ENCODE measurements around the gene COL4A3. TPM values are rescaled to one million over a fixed set of nuclear protein-coding genes. Genes with fewer than 3 reads are reported as not detected.

Gene COL4A3
- total and polyA plus RNA-seq, 2 donors, result 0.94 to 2.5 TPM

DNA sequence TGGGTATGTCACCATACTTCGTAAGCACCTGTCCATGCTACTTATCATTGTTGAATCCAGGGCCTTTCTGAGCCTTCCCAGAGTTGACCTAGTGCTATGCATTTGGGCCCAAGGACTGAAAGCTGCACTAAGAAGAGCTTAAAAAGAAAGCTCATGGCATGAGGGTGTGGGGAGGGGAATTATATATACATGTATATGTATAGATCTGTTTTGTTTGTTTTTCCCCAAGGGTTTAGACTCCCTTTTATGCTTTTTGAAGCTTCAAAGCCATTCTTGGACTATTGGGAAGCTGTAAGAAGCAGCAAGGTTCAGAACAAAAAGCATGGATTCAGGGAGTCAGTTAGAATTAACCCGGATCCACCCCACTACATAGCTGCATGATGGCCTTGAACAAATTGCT lies 183.9 kb downstream of the COL4A3 start:
- 98% methylated on average over 2 of the region's 2 CpGs for WGBS

DNA sequence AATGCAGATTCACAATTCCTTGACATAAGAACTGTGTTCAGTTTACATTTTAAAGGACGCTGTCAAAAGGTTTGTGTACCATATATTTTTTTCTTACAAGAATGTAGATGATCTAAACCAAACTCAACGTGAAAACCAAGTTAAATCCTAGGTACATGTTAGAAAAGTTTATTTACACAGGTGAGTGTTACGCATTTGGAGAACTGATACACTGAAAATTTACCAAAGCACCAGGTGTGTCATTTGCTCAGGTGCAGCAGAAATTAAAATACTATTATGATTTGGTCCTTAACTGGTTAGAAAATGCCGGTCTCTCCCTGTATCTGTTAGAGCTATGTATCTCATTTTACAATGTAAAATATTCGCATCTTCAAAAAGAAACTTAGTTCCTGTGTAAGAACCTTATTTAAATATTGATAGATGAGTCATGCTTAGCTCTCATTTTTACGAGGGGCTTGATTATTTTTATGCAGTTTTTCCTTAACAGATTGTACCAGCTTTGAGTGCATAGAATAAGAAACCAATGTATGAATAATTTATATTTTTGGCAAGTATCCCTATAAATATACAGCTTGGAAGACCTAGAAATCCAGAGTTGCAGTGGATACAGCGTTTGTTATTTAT lies 185.7 kb downstream of the COL4A3 start:
- Histone ChIP-seq H3K4me3 (ENCODE audit: low read length in 2 of 2) (no peak overlapping the region), H3K9me3 (ENCODE audit: control insufficient read depth in 2 of 2, insufficient read depth in 1 of 2, low read length in 1 of 2) (no peaks in the 10 kb centered on the region), H3K27ac (ENCODE audit: low read depth in 1 of 2, low read length in 1 of 2) (no peak overlapping the region), H3K36me3 (ENCODE audit: control insufficient read depth in 2 of 2, insufficient read depth in 2 of 2, low read length in 1 of 2) (peaks cover 4 to 11% of the 10 kb centered on the region in 2 donors), H3K4me1 (ENCODE audit: control insufficient read depth in 2 of 2, insufficient read depth in 2 of 2, low read length in 2 of 2) (no peaks in the 10 kb centered on the region), H3K27me3 (ENCODE audit: control insufficient read depth in 2 of 2, insufficient read depth in 1 of 2, low read length in 1 of 2) (no peaks in the 10 kb centered on the region)
- WGBS, result 98% methylated on average over 7 of the region's 7 CpGs
- no peak for DNase-seq (ENCODE audit: low read depth in 6 of 9, low spot score in 9 of 9)

More for the DNA sequence above, 183.9 kb downstream of the COL4A3 start:
- H3K9me3 ChIP-seq (ENCODE audit: control insufficient read depth in 2 of 2, insufficient read depth in 1 of 2, low read length in 1 of 2), result no peaks in the 10 kb centered on the region
- no peaks in the 10 kb centered on the region for H3K27me3 ChIP-seq (ENCODE audit: control insufficient read depth in 2 of 2, insufficient read depth in 1 of 2, low read length in 1 of 2)
- H3K4me1 ChIP-seq (ENCODE audit: control insufficient read depth in 2 of 2, insufficient read depth in 2 of 2, low read length in 2 of 2), result no peaks in the 10 kb centered on the region
- no peak for DNase-seq (ENCODE audit: low read depth in 6 of 9, low spot score in 9 of 9)
- no peak overlapping the region for H3K27ac ChIP-seq (ENCODE audit: low read depth in 1 of 2, low read length in 1 of 2)
- no peak overlapping the region for H3K4me3 ChIP-seq (ENCODE audit: low read length in 2 of 2)
- peaks cover 4 to 14% of the 10 kb centered on the region in 2 donors for H3K36me3 ChIP-seq (ENCODE audit: control insufficient read depth in 2 of 2, insufficient read depth in 2 of 2, low read length in 1 of 2)

DNA sequence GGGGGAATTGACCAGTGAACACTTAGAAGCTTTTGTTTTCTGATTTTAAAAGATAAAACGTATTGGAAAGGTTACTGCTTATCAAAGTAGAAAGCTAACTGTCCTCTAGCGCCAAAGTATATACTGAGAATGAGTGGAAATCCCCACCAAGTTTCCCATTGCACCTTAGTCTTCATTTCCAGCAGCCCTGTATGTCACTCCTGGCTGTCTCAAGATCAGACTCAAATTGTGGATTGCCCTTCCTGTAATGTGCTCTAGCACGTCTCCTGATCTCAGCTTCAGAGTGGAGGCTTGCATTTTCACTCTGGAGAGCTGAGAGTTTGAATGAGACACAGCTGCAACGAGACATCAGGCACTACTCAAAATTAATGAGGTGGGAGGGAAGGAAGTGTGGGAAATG lies 187.2 kb downstream of the COL4A3 start:
- no peaks in the 10 kb centered on the region for H3K27me3 ChIP-seq (ENCODE audit: control insufficient read depth in 2 of 2, insufficient read depth in 1 of 2, low read length in 1 of 2)
- no peaks in the 10 kb centered on the region for H3K9me3 ChIP-seq (ENCODE audit: control insufficient read depth in 2 of 2, insufficient read depth in 1 of 2, low read length in 1 of 2)
- no peaks in the 10 kb centered on the region for H3K4me1 ChIP-seq (ENCODE audit: control insufficient read depth in 2 of 2, insufficient read depth in 2 of 2, low read length in 2 of 2)
- no peak overlapping the region for H3K27ac ChIP-seq (ENCODE audit: low read depth in 1 of 2, low read length in 1 of 2)
- H3K4me3 ChIP-seq (ENCODE audit: low read length in 2 of 2), result no peak overlapping the region
- DNase-seq (ENCODE audit: low read depth in 6 of 9, low spot score in 9 of 9), result no peak
- peaks cover 11 to 23% of the 10 kb centered on the region in 2 donors for H3K36me3 ChIP-seq (ENCODE audit: control insufficient read depth in 2 of 2, insufficient read depth in 2 of 2, low read length in 1 of 2)
- 91% methylated on average over 4 of the region's 4 CpGs for WGBS

DNA sequence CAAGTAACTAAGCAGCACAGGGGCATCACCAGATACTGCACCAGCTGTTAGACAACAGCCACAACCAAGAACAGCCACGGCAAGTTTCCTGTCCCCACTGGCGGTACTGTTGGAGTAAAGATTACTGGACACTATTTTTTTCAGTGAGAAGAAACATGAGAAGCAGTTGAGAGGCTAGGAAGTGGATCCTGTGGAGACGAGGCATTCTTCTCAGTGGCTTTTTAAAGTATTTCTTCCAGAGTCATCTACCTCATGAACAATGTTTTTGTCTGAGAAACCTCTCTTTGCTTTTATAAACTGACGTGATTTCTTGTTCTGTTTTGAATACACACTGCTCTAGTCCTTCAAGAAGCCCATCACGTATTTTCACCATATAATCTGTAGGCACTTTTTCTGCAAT lies 195.9 kb downstream of the COL4A3 start:
- H3K9me3 ChIP-seq (ENCODE audit: control insufficient read depth in 2 of 2, insufficient read depth in 1 of 2, low read length in 1 of 2), result no peaks in the 10 kb centered on the region
- no peak overlapping the region for H3K4me3 ChIP-seq (ENCODE audit: low read length in 2 of 2)
- H3K36me3 ChIP-seq (ENCODE audit: control insufficient read depth in 2 of 2, insufficient read depth in 2 of 2, low read length in 1 of 2), result peaks cover 14 to 39% of the 10 kb centered on the region in 2 donors
- H3K27me3 ChIP-seq (ENCODE audit: control insufficient read depth in 2 of 2, insufficient read depth in 1 of 2, low read length in 1 of 2), result no peaks in the 10 kb centered on the region
- DNase-seq (ENCODE audit: low read depth in 6 of 9, low spot score in 9 of 9), result no peak
- H3K27ac ChIP-seq (ENCODE audit: low read depth in 1 of 2, low read length in 1 of 2), result no peak overlapping the region
- 77% methylated on average over 5 of the region's 5 CpGs for WGBS
- H3K4me1 ChIP-seq (ENCODE audit: control insufficient read depth in 2 of 2, insufficient read depth in 2 of 2, low read length in 2 of 2), result no peaks in the 10 kb centered on the region

DNA sequence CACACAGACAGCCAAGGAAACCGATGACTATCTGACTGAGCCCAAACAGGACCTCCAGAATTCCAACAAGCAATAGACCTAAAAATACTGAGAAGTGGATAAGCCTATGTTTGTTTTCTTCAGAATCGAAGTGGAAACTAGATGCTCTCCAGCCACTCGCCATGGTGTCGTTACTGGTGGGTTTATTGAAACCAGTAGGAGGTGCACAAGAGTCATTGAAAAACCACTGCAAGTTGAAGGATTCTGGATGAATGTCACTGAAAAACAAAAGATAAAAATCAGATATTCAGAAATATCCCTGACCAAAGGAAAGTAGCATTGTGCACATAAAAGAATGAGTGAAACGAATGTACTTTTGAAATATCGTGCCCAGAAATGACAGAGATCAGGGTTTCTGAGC lies 199.3 kb downstream of the COL4A3 start:
- H3K4me3 ChIP-seq (ENCODE audit: low read length in 2 of 2), result no peak overlapping the region
- H3K36me3 ChIP-seq (ENCODE audit: control insufficient read depth in 2 of 2, insufficient read depth in 2 of 2, low read length in 1 of 2), result peaks cover 8 to 11% of the 10 kb centered on the region in 2 donors
- H3K9me3 ChIP-seq (ENCODE audit: control insufficient read depth in 2 of 2, insufficient read depth in 1 of 2, low read length in 1 of 2), result no peaks in the 10 kb centered on the region
- WGBS, result 95% methylated on average over 6 of the region's 6 CpGs
- H3K4me1 ChIP-seq (ENCODE audit: control insufficient read depth in 2 of 2, insufficient read depth in 2 of 2, low read length in 2 of 2), result no peaks in the 10 kb centered on the region
- no peak overlapping the region for H3K27ac ChIP-seq (ENCODE audit: low read depth in 1 of 2, low read length in 1 of 2)
- no peaks in the 10 kb centered on the region for H3K27me3 ChIP-seq (ENCODE audit: control insufficient read depth in 2 of 2, insufficient read depth in 1 of 2, low read length in 1 of 2)
- DNase-seq (ENCODE audit: low read depth in 6 of 9, low spot score in 9 of 9), result no peak

Other genes with a start within 250 kb of the COL4A3 start
- 1.7 TPM for gene COL4A4, start 419 bp upstream of the COL4A3 start, total RNA-seq
- 1.6 TPM for gene COL4A4, start 419 bp upstream of the COL4A3 start, polyA plus RNA-seq
- gene MFF, start 160.6 kb downstream of the COL4A3 start, total RNA-seq, result 92.5 TPM
- 118 TPM for gene MFF, start 160.6 kb downstream of the COL4A3 start, polyA plus RNA-seq
- 0.09 TPM for gene TM4SF20, start 214.7 kb downstream of the COL4A3 start, total RNA-seq
- gene TM4SF20, start 214.7 kb downstream of the COL4A3 start, polyA plus RNA-seq, result 0.09 TPM
- gene SCYGR1, start 223.3 kb downstream of the COL4A3 start, total RNA-seq, result not detected
- not detected for gene SCYGR1, start 223.3 kb downstream of the COL4A3 start, polyA plus RNA-seq